SK-MEL-5 (cell line): ENCODE measurements around the gene LY86. TPM values are rescaled to one million over a fixed set of nuclear protein-coding genes. Genes with fewer than 3 reads are reported as not detected.
"Not testable (repeated sequence)": the region's sequence is repeated elsewhere in the genome, so short reads cannot be mapped to it uniquely, and the experiment has no call there.

Experiments
- DNase-seq: peaks from one replicate; pipeline ENCODE4 v3.0.0-alpha.2; 2016; ENCODE audit warnings: low read depth, low spot score
- in situ Hi-C: cut with HindIII; loops from 2 replicates; pipeline ENCODE4 v1.10.0; 2016; ENCODE audit warnings: low sequenced_read_pairs, high pct_unique_total_duplicates, low pct_unique_long_range_greater_than_20kb
- total RNA-seq: library from RNA; depleted of rRNA; stranded (reverse); fragments of >200 nt; shearing (Covaris generic); gene quantifications from 2 replicates; pipeline ENCODE4 v1.2.3, GENCODE V29; 2014

The LY86 gene
- total RNA-seq, 1 experiment from 2014 or later = not detected

GRCh38 chr6:6590530-6590929 is 2.0 kb downstream of the LY86 start:
- DNase-seq = no peak
- in situ Hi-C loops = no loop called here

- in situ Hi-C loops = no loop called here
- no peak for DNase-seq
Observed at GRCh38 chr6:6591778-6592465, 3.4 kb downstream of the LY86 start.

- no peak for DNase-seq
- in situ Hi-C loops = no loop called here
Observed at GRCh38 chr6:6592826-6593475, 4.4 kb downstream of the LY86 start.

GRCh38 chr6:6593867-6594468 is 5.4 kb downstream of the LY86 start:
- DNase-seq = no peak
- in situ Hi-C loops = no loop called here

GRCh38 chr6:6595025-6595424 is 6.5 kb downstream of the LY86 start:
- no peak for DNase-seq
- in situ Hi-C loops = no loop called here

- no peak for DNase-seq
- in situ Hi-C loops = no loop called here
Observed at GRCh38 chr6:6595952-6596351, 7.4 kb downstream of the LY86 start.

GRCh38 chr6:6596529-6597328 is 8.2 kb downstream of the LY86 start:
- no peak for DNase-seq
- in situ Hi-C loops = no loop called here

GRCh38 chr6:6597682-6598081 is 9.2 kb downstream of the LY86 start:
- in situ Hi-C loops = no loop called here

GRCh38 chr6:6599468-6599873 is 11.0 kb downstream of the LY86 start:
- in situ Hi-C loops = no loop called here
- DNase-seq = no peak

More at GRCh38 chr6:6597682-6598081, 9.2 kb downstream of the LY86 start:
- DNase-seq = no peak

- in situ Hi-C loops = no loop called here
- DNase-seq = no peak
Observed at GRCh38 chr6:6600875-6601274, 12.4 kb downstream of the LY86 start.

- no peak for DNase-seq
- in situ Hi-C loops = no loop called here
Observed at GRCh38 chr6:6602262-6602661, 13.7 kb downstream of the LY86 start.

GRCh38 chr6:6603317-6603716 is 14.8 kb downstream of the LY86 start:
- no peak for DNase-seq
- in situ Hi-C loops = no loop called here

GRCh38 chr6:6604015-6604414 is 15.5 kb downstream of the LY86 start:
- DNase-seq = no peak
- in situ Hi-C loops = no loop called here

GRCh38 chr6:6604566-6604965 is 16.0 kb downstream of the LY86 start:
- in situ Hi-C loops = no loop called here

GRCh38 chr6:6605873-6606272 is 17.4 kb downstream of the LY86 start:
- in situ Hi-C loops = no loop called here
- no peak for DNase-seq

More at GRCh38 chr6:6604566-6604965, 16.0 kb downstream of the LY86 start:
- no peak for DNase-seq

- not testable (repeated sequence) for DNase-seq
Observed at GRCh38 chr6:6606391-6607030, 18.0 kb downstream of the LY86 start.

GRCh38 chr6:6609450-6609849 is 20.9 kb downstream of the LY86 start:
- in situ Hi-C loops = no loop called here
- no peak for DNase-seq

More at GRCh38 chr6:6606391-6607030, 18.0 kb downstream of the LY86 start:
- in situ Hi-C loops = not testable (repeated sequence)
